Ramos (cell line): Measurements from ENCODE around the gene SCYL1.
"Not testable (repeated sequence)": the region's sequence is repeated elsewhere in the genome, so short reads cannot be mapped to it uniquely, and the experiment has no call there.

Experiments used
- in situ Hi-C: fragments of 300-500 bp; cut with MboI; formaldehyde crosslinking; loops from one replicate; pipeline ENCODE4 v1.14.3; 2022; ENCODE audit warnings: low sequenced_read_pairs; ENCODE audit not compliant: unreplicated experiment

SCYL1 gene

GRCh38 chr11:65504674-65505465 is 20.0 kb upstream of the SCYL1 start:
- in situ Hi-C loops, result loop anchor here (5.0 kb wide), 2 partner anchors 33 to 88 kb away; no protein-coding TSS in a partner anchor

GRCh38 chr11:65505466-65506289 is 19.2 kb upstream of the SCYL1 start:
- in situ Hi-C loops, result loop anchor here (5.0 kb wide), 2 partner anchors 33 to 88 kb away; no protein-coding TSS in a partner anchor

GRCh38 chr11:65506290-65506771 is 18.6 kb upstream of the SCYL1 start:
- in situ Hi-C loops, result loop anchor here (5.0 kb wide), 2 partner anchors 34 to 89 kb away; no protein-coding TSS in a partner anchor

GRCh38 chr11:65506772-65507505 is 17.9 kb upstream of the SCYL1 start:
- in situ Hi-C loops, result loop anchor here (5.0 kb wide), 2 partner anchors 35 to 90 kb away; no protein-coding TSS in a partner anchor

GRCh38 chr11:65512311-65512710 is 12.6 kb upstream of the SCYL1 start:
- in situ Hi-C loops, result loop anchor here (5.0 kb wide), 1 partner anchor 140 kb away; no protein-coding TSS in a partner anchor

GRCh38 chr11:65516135-65516968 is 8.5 kb upstream of the SCYL1 start:
- in situ Hi-C loops, result no loop called here

- in situ Hi-C loops, result not testable (repeated sequence)
Observed at GRCh38 chr11:65518941-65519549, 5.8 kb upstream of the SCYL1 start.

- in situ Hi-C loops, result not testable (repeated sequence)
Observed at GRCh38 chr11:65521777-65522521, 2.9 kb upstream of the SCYL1 start.

GRCh38 chr11:65522718-65523630 is 1.9 kb upstream of the SCYL1 start:
- in situ Hi-C loops, result not testable (repeated sequence)

- in situ Hi-C loops, result not testable (repeated sequence)
Observed at GRCh38 chr11:65523631-65523968, 1.3 kb upstream of the SCYL1 start.

- in situ Hi-C loops, result no loop called here
Observed at GRCh38 chr11:65524014-65524740, 706 bp upstream of the SCYL1 start.

- in situ Hi-C loops, result no loop called here
Observed at GRCh38 chr11:65525546-65526480, 930 bp downstream of the SCYL1 start.

- in situ Hi-C loops, result no loop called here
Observed at GRCh38 chr11:65526744-65527143, 1.9 kb downstream of the SCYL1 start.

- in situ Hi-C loops, result no loop called here
Observed at GRCh38 chr11:65528819-65529350, 4.0 kb downstream of the SCYL1 start.

GRCh38 chr11:65529475-65530156 is 4.7 kb downstream of the SCYL1 start:
- in situ Hi-C loops, result no loop called here
